Measurements from ENCODE around the gene RGS2.

Gene RGS2

GRCh38 chr1:192797143-192797542, 11.7 kb upstream of the RGS2 start:
- no peak for DNase-seq

DNA sequence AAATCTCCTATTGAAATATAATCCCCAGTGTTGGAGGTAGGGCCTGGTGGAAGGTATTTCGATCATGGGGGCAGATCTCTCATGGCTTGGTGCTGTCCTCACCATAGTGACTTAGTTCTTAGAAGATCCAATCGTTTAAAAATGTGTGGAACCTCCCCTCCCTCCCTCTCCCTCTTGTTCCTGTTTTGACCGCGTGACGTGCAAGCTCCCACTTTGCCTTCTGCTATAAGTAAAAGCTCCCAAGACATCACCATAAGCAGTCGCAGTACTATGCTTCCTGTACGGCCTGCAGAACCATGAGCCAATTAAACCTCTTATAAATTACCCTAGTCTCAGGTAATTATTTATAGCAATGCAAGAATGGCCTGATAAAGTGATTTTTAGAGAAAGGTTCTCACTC, 10.9 kb upstream of the RGS2 start:
- DNase-seq = no peak

DNA sequence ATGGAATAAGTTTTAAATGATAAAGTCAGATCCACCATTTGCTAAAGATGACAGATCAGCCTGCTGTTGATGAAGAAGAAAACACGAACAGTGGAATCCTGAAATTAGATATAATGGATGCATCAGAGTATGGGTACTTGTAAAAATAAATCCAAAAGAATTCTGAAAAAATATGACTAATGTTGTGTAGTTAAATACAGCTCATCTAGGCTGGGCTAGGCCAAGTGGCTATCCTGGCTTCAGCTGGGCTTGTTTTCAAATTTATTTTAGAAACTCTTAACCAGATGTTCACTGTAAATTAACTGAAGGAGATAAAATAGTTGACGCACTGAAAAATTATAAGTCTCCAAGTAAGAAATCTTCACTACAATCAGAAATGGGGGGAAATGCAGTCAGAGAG, 7.4 kb upstream of the RGS2 start:
- DNase-seq = no peak

DNA sequence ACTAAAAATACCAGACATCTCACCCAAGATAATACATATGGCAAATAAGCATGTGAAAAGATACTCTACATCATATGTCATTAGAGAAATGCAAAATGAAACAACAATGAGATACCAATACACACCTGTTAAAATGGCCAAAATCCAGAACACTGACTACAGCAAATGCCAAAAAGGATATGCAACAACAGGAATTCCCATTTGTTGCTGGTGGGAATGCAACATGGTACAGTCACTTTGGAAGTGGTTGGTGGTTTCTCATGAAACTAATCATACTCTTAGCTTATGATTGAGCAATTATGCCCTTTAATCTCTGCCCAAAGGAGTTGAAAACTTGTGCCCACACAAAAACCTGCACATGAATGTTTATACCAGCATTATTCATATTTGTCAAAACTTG, 6.4 kb upstream of the RGS2 start:
- DNase-seq = no peak

DNA sequence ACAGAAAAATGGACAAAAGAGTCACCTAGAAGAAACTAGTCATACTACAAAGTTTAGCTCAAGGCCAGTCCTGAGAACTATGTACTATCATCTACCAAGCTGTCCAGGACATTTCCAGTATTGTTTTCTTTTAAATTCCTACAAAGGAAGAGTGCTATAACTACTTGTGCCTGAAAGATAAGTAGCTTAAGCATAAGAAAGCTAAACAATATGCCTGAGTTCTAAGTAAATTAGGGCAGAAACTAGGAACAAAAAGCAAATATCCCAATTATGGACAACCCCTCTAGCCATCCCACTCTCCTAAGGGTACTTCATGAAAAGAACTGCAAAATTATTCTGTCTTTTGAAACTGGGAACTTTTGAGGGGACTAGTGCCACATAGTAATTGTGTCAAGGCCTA, 5.3 kb upstream of the RGS2 start:
- DNase-seq = no peak

DNA sequence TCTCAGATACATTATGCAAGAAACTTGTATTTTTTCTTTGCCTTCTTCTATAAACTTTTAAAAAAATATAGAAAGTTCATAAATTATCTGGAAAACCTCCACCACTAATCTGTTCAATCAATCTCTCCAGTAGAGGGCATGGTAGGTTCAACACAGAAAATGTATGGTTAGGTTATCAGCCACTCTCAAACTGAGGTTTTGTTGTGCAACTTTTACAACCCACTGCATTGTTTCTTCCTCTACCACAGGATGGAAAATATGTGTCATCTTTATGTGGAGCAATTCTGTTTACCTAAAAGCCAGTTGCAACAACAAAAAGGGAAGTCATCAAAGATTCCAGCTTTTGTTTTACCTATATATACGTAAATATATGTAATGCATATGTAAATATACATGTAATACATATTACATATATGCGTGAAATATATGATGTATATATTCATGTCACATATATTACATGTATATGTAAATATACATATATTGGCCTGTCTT, 3.0 kb upstream of the RGS2 start:
- peak; percentile 61 for DNase-seq

GRCh38 chr1:192807211-192808162, 1.4 kb upstream of the RGS2 start:
- peak; percentile 31 for DNase-seq

- peak; percentile 70 for DNase-seq
These were observed 699 bp upstream of the RGS2 start for GRCh38 chr1:192808163-192808517.

DNA sequence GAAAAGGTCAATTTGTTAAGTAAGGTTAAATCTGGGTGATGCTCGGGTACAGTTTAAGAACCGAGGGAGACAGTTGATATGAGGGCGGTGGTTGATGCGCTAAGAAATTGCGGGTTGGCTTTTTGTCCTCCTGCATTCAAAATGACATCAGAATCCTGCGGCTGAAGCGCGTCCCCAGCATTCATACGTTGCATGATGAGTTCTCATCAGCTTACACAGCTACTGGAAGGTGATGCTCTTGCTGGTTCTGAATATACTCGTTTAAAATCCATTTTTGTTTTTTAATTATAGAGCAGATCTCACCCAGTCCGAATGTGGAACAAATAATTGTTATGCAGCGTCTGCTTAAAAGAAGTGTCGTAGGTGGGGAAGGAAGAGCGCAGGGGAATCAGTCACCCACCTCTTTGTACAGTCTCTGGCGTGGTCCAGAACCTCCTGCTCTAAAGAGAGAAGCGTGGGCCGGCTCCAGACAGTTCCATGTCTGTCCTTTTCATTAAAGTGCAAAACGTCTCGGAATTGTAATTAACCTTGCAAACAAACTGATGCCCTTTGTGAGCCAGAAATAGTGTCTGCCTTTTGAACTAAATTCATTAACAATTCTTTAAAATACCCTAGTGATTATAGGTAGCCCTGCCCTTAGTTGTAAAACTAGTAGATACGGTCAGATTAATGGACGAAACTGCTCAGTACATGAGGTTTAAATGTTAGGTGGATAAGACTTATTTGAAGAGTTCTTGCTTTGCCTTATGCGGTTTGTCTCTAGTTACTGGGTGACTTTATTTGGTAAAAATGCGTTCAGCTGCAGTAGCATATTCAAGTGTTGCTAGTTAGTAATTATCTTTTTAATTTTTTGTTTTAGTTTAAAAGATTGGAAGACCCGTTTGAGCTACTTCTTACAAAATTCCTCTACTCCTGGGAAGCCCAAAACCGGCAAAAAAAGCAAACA, 741 bp downstream of the RGS2 start:
- DNase-seq = peak; percentile 87

- peak; percentile 30 for DNase-seq
These were observed 1.5 kb downstream of the RGS2 start for GRCh38 chr1:192810253-192810880.

DNA sequence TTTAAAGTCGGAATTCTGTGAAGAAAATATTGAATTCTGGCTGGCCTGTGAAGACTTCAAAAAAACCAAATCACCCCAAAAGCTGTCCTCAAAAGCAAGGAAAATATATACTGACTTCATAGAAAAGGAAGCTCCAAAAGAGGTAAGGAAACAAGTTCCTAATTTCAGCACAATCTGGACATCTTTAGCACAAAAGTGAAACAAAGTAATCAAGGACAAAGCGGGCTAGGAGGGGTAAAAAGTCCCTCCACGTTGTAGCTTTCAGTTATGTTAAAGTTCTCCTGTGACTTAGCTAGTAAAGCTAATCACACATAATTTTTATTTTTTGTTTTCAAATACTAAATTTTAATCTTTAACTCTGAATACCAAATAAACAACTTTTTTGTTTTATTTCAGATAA, 2.2 kb downstream of the RGS2 start:
- no peak for DNase-seq

DNA sequence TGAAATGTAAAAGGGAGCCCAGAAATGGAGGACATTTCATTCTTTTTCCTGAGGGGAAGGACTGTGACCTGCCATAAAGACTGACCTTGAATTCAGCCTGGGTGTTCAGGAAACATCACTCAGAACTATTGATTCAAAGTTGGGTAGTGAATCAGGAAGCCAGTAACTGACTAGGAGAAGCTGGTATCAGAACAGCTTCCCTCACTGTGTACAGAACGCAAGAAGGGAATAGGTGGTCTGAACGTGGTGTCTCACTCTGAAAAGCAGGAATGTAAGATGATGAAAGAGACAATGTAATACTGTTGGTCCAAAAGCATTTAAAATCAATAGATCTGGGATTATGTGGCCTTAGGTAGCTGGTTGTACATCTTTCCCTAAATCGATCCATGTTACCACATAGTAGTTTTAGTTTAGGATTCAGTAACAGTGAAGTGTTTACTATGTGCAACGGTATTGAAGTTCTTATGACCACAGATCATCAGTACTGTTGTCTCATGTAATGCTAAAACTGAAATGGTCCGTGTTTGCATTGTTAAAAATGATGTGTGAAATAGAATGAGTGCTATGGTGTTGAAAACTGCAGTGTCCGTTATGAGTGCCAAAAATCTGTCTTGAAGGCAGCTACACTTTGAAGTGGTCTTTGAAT, 2.9 kb downstream of the RGS2 start:
- DNase-seq = no peak

DNA sequence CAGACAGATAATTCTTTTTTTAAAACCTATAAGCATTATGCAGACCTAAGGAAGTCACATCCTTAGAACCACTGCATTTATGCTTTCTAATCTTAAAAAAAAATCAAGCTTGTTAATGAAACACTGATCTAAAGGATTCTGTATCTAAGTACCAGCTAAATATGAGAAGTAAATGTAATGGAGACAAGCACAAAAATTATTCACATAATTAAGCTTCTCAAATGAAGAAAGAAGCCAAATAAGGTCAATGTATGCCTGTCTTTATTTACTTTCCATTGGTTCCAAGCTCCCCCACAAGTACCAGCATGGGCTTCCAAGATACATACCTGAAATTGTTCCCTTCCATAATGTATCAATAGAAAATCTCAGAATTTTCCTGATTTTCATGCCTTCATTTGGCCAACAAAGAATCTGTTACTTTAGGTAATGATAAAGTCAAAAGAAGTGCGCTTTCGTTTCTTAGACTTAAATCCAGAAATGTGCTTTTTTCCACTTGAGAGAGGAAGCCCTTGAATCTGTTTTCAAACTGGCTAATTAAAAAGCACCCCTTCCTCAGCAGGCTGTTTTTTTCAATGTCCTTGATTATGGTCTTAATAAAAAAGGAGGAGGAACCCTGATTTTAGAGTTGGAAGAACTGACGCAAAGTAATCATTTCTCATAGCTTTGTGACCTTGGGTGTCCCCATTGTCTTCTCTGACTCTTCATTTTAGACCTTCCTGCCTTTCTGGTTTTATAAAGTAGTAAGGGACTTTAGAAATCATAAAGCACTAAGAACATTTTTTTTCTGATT, 3.8 kb downstream of the RGS2 start:
- DNase-seq = no peak

- DNase-seq = no peak
These were observed 6.0 kb downstream of the RGS2 start for GRCh38 chr1:192814805-192815204.

GRCh38 chr1:192817246-192817645, 8.4 kb downstream of the RGS2 start:
- DNase-seq = no peak

- no peak for DNase-seq
These were observed 12.5 kb downstream of the RGS2 start for GRCh38 chr1:192821296-192821695.

DNA sequence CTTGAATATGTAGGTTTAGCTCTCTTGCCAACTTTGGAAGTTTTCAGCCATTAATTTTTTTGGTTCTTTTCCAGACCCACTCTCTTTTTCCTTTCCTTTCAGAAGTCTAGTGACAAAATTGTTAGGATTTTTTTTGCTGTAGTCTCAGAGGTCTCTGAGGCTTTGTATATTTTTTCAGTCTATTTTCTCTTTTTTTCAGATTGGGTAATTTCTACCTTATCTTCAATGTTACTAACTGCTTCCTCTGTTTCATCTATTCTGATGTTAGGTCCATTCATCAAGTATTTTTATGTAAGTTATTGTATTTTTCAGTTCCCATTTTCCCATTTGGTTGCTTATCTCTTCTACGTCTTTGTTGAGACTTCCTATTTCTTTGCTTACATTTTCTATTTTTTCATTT, 15.7 kb downstream of the RGS2 start:
- DNase-seq = no peak

DNA sequence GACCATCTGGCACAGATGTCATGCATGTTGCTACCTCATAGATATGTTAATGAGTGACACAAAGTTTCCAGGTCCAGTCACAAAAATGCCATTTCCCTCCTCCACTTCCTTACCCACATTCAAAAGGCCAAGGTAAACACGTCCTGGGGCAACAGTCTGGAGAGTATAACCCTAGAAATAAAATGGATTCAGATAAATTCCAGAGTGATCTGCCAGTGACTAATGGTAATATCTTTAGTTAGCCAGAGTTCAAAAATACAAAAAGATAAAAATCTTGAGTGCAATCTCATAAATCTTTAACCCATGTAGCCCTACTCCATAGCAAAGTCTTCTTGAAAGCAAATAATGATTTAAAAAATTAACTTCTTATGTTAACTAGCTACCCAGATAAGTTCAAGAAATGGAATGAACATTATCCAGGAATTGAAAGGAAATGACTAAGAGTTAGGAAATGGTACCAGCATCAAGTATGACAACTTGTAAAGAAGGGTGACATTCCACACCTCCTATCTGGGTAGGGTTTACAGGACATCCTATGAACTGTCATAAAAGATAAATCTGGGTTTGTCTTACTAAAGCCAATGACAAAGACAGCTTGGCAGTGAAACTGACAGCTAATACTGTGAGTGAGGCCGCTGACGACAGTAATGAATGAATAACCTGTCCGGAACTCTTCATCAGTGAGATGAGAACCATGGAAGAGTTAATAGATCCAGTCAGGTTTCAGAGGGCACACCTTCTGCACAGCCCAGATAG, 18.1 kb downstream of the RGS2 start:
- DNase-seq = no peak

DNA sequence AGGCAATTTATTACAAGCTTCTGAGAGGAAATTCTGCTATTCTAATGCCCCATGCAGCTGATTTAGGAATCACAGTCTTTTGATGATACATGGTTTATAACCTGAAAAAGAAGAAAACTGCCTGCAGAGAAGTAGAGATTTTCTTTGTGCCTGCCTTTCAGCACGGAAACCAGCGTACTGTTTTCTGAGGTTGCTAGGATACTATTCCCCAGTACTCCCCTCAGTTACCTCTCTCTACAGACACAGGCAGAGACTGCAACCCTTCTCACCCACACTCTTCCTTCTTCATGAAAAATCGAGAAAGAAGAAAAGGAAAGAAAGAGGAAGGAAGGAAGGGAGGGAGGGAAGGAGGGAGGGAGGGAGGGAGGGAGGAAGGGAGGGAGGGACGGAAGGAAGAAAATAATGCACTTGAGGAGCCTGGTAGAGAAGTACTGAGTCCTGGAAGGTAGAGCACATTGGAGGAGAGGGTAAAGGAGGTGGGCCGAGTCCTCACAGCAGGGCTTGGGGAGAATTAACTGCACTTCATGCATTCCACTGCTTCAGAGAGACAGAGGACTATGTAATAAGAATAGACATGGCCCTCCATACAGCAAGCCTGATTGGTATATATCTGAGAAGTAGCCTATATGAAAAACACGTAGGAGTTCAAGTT, 21.9 kb downstream of the RGS2 start:
- DNase-seq = no peak

DNA sequence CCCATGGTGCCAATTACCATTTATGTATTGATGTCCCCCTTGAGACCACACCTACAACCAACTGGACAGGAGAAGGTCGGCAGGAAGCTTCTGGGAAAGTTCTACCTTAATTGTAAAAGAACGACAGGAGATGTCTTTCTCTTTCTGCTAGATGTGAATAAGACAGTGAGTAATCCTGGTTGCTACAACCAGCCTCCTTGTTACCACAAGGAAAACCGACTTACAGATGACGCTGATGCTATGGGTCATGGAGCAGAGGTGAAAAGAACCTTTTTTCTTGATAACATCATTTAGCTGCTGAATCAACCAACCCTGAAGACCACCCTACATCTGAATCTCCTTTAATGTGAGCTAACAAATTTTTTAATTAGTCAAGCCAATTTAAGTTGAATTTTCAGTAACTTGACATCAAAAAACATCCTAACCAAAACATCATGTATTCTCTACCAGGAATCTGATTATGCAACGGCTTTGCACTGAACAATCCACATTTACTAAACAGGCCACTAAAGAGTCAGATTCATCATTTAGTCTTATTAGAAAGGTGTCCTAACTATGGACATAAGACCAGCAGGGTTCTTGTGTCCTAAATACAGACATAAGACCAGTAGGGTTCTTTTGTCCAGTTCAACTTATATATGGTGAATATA, 23.0 kb downstream of the RGS2 start:
- DNase-seq = no peak
